HepG2 (cell line): Measurements from ENCODE around the gene ZBTB8B. TPM values are rescaled to one million over a fixed set of nuclear protein-coding genes. Genes with fewer than 3 reads are reported as not detected.

Experiments
- ATAC-seq: fragments of 200-7000 bp; cut with Tn5 transposase; 3 replicates; pipeline ENCODE4 v1.9.1; 2020; ENCODE audit warnings: mild to moderate bottlenecking, moderate library complexity
- BruUV-seq: library from RNA; stranded (reverse); fragments of 400-500 nt; replicated peaks from 2 replicates; lab custom pipeline; 2021; lab: Mats Ljungman, UMichigan
- CTCF ChIA-PET: fragments of 300-600 bp; formaldehyde crosslinking; extraction: SDS; loops from one replicate; lab custom pipeline; 2021; ENCODE audit warnings: low total read pairs, inconsistent platforms, low intra/inter-chr PET ratio; lab: Yijun Ruan, JAX
- POLR2A ChIA-PET: fragments of 350-600 bp; sonication (Branson Sonifier 250); formaldehyde crosslinking; loops from one replicate; lab custom pipeline; 2020; ENCODE audit warnings: antibody characterized with exemption, inconsistent platforms; lab: Yijun Ruan, JAX
- DNase-seq: peaks from one replicate; pipeline ENCODE4 v3.0.0-alpha.2; 2015; ENCODE audit warnings: low spot score
- FAIRE-seq: peaks from 3 replicates; lab custom pipeline; 2011; peaks lifted over from hg19 to GRCh38; lab: Jason Lieb, UNC
- H2AFZ ChIP-seq: one replicate; pipeline ENCODE4 v1.6.1; 2011; ENCODE audit warnings: low read length, inconsistent platforms
- H3K27ac ChIP-seq: fragments of 300-600 bp; 3 replicates; pipeline ENCODE4 v1.8.0; 2011; ENCODE audit warnings: mixed run types, mild to moderate bottlenecking, mixed read lengths, low read length, inconsistent platforms; ENCODE audit not compliant: insufficient read depth; ENCODE audit errors: extremely low read length
- H3K27me3 ChIP-seq, 2 experiments: fragments of 200-600 bp in 1 of 2; 2 replicates in 1 of 2; 3 replicates in 1 of 2; pipeline versions ENCODE4 v1.6.0 to v1.8.0; 2011; ENCODE audit warnings: low read length in 2 of 2, mild to moderate bottlenecking in 2 of 2, moderate library complexity in 2 of 2, inconsistent platforms in 1 of 2; ENCODE audit not compliant: insufficient read depth in 2 of 2, control insufficient read depth in 1 of 2
- H3K36me3 ChIP-seq, 2 experiments: fragments of 200-600 bp in 1 of 2; replicated peaks in 1 of 2; 2 replicates in 1 of 2; 3 replicates in 1 of 2; pipeline versions ENCODE4 v1.5.1 to v1.8.0; 2011; ENCODE audit warnings: low read length in 2 of 2, inconsistent platforms in 1 of 2; ENCODE audit not compliant: insufficient read depth in 2 of 2, control insufficient read depth in 1 of 2
- H3K4me1 ChIP-seq: 2 replicates; pipeline ENCODE4 v1.5.1; 2012; ENCODE audit warnings: low read length, inconsistent platforms; ENCODE audit not compliant: insufficient read depth
- H3K4me2 ChIP-seq: 2 replicates; pipeline ENCODE4 v1.6.0; 2011; ENCODE audit warnings: low read depth, low read length, inconsistent platforms
- H3K4me3 ChIP-seq, 3 experiments: fragments of 200-600 bp in 1 of 3; sonication (generic), shearing (Covaris generic) in 1 of 3; replicated peaks in 1 of 3; 2 replicates each; pipeline ENCODE4 v1.5.1; 2011 to 2016; ENCODE audit warnings: low read length in 3 of 3, inconsistent platforms in 2 of 3, low read depth in 2 of 3, mild to moderate bottlenecking in 2 of 3, control low read depth in 1 of 3, mixed read lengths in 1 of 3; ENCODE audit not compliant: insufficient read depth in 1 of 3
- H3K79me2 ChIP-seq: one replicate; pipeline ENCODE4 v1.6.1; 2011; ENCODE audit warnings: low read length, inconsistent platforms; ENCODE audit not compliant: insufficient read depth
- H3K9ac ChIP-seq: 2 replicates; pipeline ENCODE4 v1.6.0; 2011; ENCODE audit warnings: mild to moderate bottlenecking, low read depth, low read length, inconsistent platforms; ENCODE audit not compliant: insufficient read depth
- H3K9me3 ChIP-seq: 2 replicates; pipeline ENCODE4 v1.5.1; 2012; ENCODE audit warnings: mild to moderate bottlenecking, low read length
- H4K20me1 ChIP-seq: 2 replicates; pipeline ENCODE4 v1.6.0; 2011; ENCODE audit warnings: inconsistent platforms, mild to moderate bottlenecking, low read length, moderate library complexity; ENCODE audit not compliant: insufficient read depth
- AKAP8 ChIP-seq: sonication (generic); formaldehyde crosslinking; IDR thresholded peaks from 2 replicates; pipeline ENCODE4 v1.5.1; 2020; ENCODE audit warnings: mild to moderate bottlenecking, missing genetic modification reagents
- ARID4A ChIP-seq: sonication (generic); formaldehyde crosslinking; IDR thresholded peaks from 2 replicates; pipeline ENCODE4 v1.5.0; 2020; ENCODE audit warnings: mild to moderate bottlenecking, missing genetic modification reagents, borderline replicate concordance
- BORCS8-MEF2B ChIP-seq: sonication (generic); formaldehyde crosslinking; IDR thresholded peaks from 2 replicates; pipeline ENCODE4 v1.8.0; 2022; ENCODE audit warnings: mild to moderate bottlenecking, missing genetic modification reagents
- CERS6 ChIP-seq: sonication (generic); formaldehyde crosslinking; IDR thresholded peaks from 2 replicates; pipeline ENCODE4 v1.5.0; 2020; ENCODE audit warnings: missing genetic modification reagents
- DNMT1 ChIP-seq: sonication (generic); formaldehyde crosslinking; IDR thresholded peaks from 2 replicates; pipeline ENCODE4 v1.5.1; 2020; ENCODE audit warnings: mild to moderate bottlenecking, missing genetic modification reagents
- GTF2F1 ChIP-seq: fragments of 150-350 bp; IDR thresholded peaks from 2 replicates; pipeline ENCODE4 v1.6.1; 2014; ENCODE audit warnings: low read length
- HNF4A ChIP-seq: sonication (generic); formaldehyde crosslinking; IDR thresholded peaks from 2 replicates; pipeline ENCODE4 v1.4.0; 2020; ENCODE audit warnings: missing genetic modification reagents
- JUN ChIP-seq: sonication (generic); formaldehyde crosslinking; IDR thresholded peaks from 2 replicates; pipeline ENCODE4 v1.4.0; 2020; ENCODE audit warnings: mild to moderate bottlenecking, missing genetic modification reagents
- MAFK ChIP-seq, 2 experiments: IDR thresholded peaks in 1 of 2; conservative IDR thresholded peaks in 1 of 2; 2 replicates each; pipeline ENCODE4 v1.6.1; 2011; ENCODE audit warnings: improper control_type of control experiment in 2 of 2, low read length in 2 of 2
- NFYC ChIP-seq: IDR thresholded peaks from 2 replicates; pipeline ENCODE4 v1.6.1; 2016; ENCODE audit warnings: missing genetic modification reagents, missing compliant biosample characterization
- PATZ1 ChIP-seq: sonication (generic); formaldehyde crosslinking; IDR thresholded peaks from 2 replicates; pipeline ENCODE4 v1.4.0; 2020; ENCODE audit warnings: missing genetic modification reagents
- SAP130 ChIP-seq: IDR thresholded peaks from 2 replicates; pipeline ENCODE4 v1.6.1; 2016; ENCODE audit warnings: low read depth
- ZBTB37 ChIP-seq: sonication (generic); formaldehyde crosslinking; IDR thresholded peaks from 2 replicates; pipeline ENCODE4 v1.4.0; 2020; ENCODE audit warnings: mild to moderate bottlenecking, missing genetic modification reagents
- WGBS: methylation state at CpG from one replicate; pipeline ENCODE4 v1.1.6; 2017; ENCODE audit warnings: low lambda C conversion rate; 5-methylcytosine and 5-hydroxymethylcytosine counted together
- in situ Hi-C: cut with HindIII; loops from 2 replicates; pipeline ENCODE4 v1.10.0; 2017; ENCODE audit warnings: low pct_unique_long_range_greater_than_20kb; ENCODE audit not compliant: extremely low pct_ligation_motif_present
- intact Hi-C: fragments of 100-400 bp; cut with micrococcal nuclease; formaldehyde crosslinking; loops from one replicate; pipeline ENCODE4 v1.10.0; 2022; ENCODE audit not compliant: unreplicated experiment
- polyA plus RNA-seq, 8 experiments: library from polyadenylated mRNA; depleted of rRNA in 3 of 8; stranded (reverse) in 7 of 8; unstranded in 1 of 8; fragments of >200 nt; fragmentation: Illumina TruSeq in 4 of 8; extraction: Trizol in 4 of 8; gene quantifications; 2 replicates each; pipeline versions ENCODE4 v1.2.1 to v1.2.3, GENCODE V29; 2011 to 2016; ENCODE audit warnings: low read depth in 4 of 8, missing spikeins in 1 of 8, mixed read lengths in 1 of 8; ENCODE audit not compliant: insufficient read depth in 1 of 8
- total RNA-seq, 5 experiments: library from RNA; depleted of rRNA; stranded (reverse); fragments of >200 nt; fragmentation: Illumina TruSeq; extraction: Trizol; gene quantifications; 2 replicates each; pipeline ENCODE4 v1.2.3, GENCODE V29; 2016; ENCODE audit warnings: low read depth in 1 of 5

Gene ZBTB8B
- total and polyA plus RNA-seq, 2 of the 13 experiments (the other 11 are each of a cell fraction or from before 2014, with no cell fraction given) = under 0.01 to 0.02 TPM

GRCh38 chr1:32487182-32487581, 22.3 kb downstream of the ZBTB8B start:
- CTCF ChIA-PET = no interaction called here
- intact Hi-C loops (no loop called here), in situ Hi-C loops (no loop called here)
- Histone ChIP-seq H3K27ac (no peak overlapping the region), H3K36me3 (no peaks in the 10 kb centered on the region), H3K9ac (no peak overlapping the region), H4K20me1 (no peaks in the 10 kb centered on the region), H3K9me3 (no peaks in the 10 kb centered on the region), H3K79me2 (no peaks in the 10 kb centered on the region), H3K4me2 (no peak overlapping the region), H2AFZ (no peak overlapping the region), H3K27me3 (peaks cover 4 to 5% of the 10 kb centered on the region in 2 experiments; a peak in 2 of 5 replicates), H3K4me1 (no peaks in the 10 kb centered on the region), H3K4me3 (no peak overlapping the region)
- DNase-seq = no peak
- WGBS = 61% methylated on average over 5 of the region's 5 CpGs
- peak; percentile 50; the same call in 1 of the 3 replicates for ATAC-seq
- POLR2A ChIA-PET = no interaction called here
- TF ChIP-seq GTF2F1 = no peak
- TF ChIP-seq ARID4A (CRISPR knock-in tag) = no peak
- TF ChIP-seq ZBTB37 (CRISPR knock-in tag) = no peak
- TF ChIP-seq BORCS8-MEF2B = no peak
- TF ChIP-seq HNF4A (CRISPR knock-in tag) = no peak
- TF ChIP-seq JUN (CRISPR knock-in tag) = no peak
- no peak for TF ChIP-seq PATZ1 (CRISPR knock-in tag)
- no peak for TF ChIP-seq MAFK (conservative IDR thresholded peaks at IDR 0.05 in 1 of 2, IDR thresholded peaks at IDR 0.05 in 1 of 2; ENCODE audit: low read length in 2 of 2)
- TF ChIP-seq SAP130 (CRISPR knock-in tag) = no peak
- no peak for TF ChIP-seq DNMT1 (CRISPR knock-in tag)
- no peak for TF ChIP-seq CERS6 (CRISPR knock-in tag)
- TF ChIP-seq NFYC (CRISPR knock-in tag) = no peak
- TF ChIP-seq AKAP8 = no peak
- no TSS peak for BruUV-seq
- FAIRE-seq = peak; percentile 49
